Measurements from ENCODE around the gene SCYGR3. TPM values are rescaled to one million over a fixed set of nuclear protein-coding genes. Genes with fewer than 3 reads are reported as not detected.

Gene SCYGR3, protein sequence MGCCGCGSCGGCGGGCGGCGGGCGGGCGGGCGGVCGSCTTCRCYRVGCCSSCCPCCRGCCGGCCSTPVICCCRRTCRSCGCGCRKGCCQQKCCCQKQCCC
- not detected for total RNA-seq

DNA sequence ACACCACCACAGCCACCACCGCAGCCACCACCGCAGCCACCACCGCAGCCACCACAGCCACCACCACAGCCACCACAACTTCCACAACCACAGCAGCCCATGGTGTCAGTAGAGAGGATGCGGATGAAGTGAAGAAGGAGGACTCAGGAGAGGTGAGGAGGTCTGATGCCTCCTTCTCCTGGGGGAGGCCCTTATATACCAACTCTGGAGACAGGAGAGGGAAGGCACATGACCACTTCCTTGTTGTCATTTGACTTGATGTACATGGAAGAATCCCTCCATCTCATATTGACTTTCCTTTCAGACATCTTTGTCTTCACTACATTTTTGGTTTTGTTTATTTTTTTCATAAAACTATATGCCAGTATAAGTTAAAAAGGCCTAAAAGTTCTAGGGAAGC is at the start of gene SCYGR3:
TSS of gene SCYGR3 (minus strand) at position 101 of the 400 bp plus-strand sequence. CDS start at position 101, 0 bp downstream.
- WGBS, 2 donors = 92 to 100% methylated on average over 4 of the region's 4 CpGs
- Histone ChIP-seq H3K4me1 (peaks cover 0 to 5% (median 0%) of the 10 kb centered on the region in 4 donors), H3K4me3 (no peak within 1 kb of the TSS), H3K36me3 (no peaks in the 10 kb centered on the region), H3K9me3 (no peaks in the 10 kb centered on the region), H3K27me3 (no peaks in the 10 kb centered on the region), H3K27ac (no peak within 1 kb of the TSS)
- ATAC-seq (ENCODE audit: low FRiP score in 2 of 2) (no peak), DNase-seq (no peak)
- TF ChIP-seq POLR2AphosphoS5 (IDR thresholded peaks at IDR 0.05) = no peak
- no peak for TF ChIP-seq POLR2A (IDR thresholded peaks at IDR 0.05)
- TF ChIP-seq, protein P1, sequence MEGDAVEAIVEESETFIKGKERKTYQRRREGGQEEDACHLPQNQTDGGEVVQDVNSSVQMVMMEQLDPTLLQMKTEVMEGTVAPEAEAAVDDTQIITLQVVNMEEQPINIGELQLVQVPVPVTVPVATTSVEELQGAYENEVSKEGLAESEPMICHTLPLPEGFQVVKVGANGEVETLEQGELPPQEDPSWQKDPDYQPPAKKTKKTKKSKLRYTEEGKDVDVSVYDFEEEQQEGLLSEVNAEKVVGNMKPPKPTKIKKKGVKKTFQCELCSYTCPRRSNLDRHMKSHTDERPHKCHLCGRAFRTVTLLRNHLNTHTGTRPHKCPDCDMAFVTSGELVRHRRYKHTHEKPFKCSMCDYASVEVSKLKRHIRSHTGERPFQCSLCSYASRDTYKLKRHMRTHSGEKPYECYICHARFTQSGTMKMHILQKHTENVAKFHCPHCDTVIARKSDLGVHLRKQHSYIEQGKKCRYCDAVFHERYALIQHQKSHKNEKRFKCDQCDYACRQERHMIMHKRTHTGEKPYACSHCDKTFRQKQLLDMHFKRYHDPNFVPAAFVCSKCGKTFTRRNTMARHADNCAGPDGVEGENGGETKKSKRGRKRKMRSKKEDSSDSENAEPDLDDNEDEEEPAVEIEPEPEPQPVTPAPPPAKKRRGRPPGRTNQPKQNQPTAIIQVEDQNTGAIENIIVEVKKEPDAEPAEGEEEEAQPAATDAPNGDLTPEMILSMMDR (IDR thresholded peaks at IDR 0.05) = no peak
- no peak for TF ChIP-seq EP300 (IDR thresholded peaks at IDR 0.05)

DNA sequence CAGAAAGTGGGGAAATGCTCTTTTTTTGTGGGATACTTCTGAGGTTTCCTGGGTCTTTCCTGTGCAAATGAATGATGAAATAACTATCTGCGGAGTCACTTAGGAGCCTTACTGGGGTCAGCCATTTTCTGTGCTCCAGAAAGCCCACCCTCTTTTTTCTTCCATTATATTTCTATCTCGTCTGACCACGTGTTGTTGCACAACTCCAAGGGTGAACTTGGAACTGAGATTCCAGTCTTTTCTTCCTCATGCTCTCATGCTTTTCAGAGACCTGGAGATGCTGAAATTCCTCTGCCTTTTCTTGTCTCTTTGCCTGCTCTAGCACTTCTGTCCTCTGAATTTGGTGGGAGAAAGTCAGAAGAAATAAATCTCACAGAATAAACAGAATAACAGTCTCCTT is 47.2 kb upstream of the SCYGR3 start:
- TF ChIP-seq EP300 (IDR thresholded peaks at IDR 0.05) = no peak
- no peak for TF ChIP-seq POLR2AphosphoS5 (IDR thresholded peaks at IDR 0.05)
- no peak for TF ChIP-seq POLR2A (IDR thresholded peaks at IDR 0.05)
- TF ChIP-seq, protein P1 (IDR thresholded peaks at IDR 0.05) = no peak
- Histone ChIP-seq H3K9me3 (no peaks in the 10 kb centered on the region), H3K4me1 (peaks cover 0 to 7% (median 0%) of the 10 kb centered on the region in 4 donors), H3K27ac (no peak overlapping the region), H3K36me3 (no peaks in the 10 kb centered on the region), H3K27me3 (no peaks in the 10 kb centered on the region), H3K4me3 (no peak overlapping the region)
- DNase-seq (no peak), ATAC-seq (ENCODE audit: low FRiP score in 2 of 2) (no peak)
- 32 to 40% methylated on average over 3 of the region's 3 CpGs for WGBS, 2 donors

DNA sequence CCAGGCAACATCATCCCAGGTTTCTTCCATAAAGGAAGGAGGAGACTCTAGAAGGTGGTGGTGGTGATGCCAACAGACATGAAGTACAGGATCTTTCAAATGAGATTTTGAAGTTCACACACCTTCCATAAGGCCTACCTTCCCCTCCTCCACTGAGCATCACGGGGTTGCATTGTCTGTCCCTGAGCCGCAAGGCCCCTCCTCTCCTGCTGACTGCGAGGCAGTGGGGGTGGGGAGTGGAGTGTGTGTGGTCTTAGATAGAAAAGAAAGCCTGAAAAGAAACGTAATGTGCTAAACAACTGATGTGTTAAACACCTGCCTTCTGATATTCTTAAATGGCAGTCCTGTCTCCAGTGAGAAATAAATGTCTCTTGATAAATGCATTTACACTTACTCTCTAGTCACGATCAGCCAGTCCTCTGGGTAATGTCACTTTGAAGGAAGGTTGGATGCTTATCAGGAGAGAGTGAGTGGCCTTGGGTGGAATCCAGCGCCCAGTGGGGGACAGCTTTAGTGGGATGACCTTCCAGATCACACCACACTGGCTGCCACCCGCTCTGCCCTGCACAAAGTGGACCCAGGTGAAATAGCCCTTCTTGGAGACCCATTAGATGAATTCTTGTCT is 46.5 kb upstream of the SCYGR3 start:
- H3K9me3 ChIP-seq = no peaks in the 10 kb centered on the region
- ATAC-seq (ENCODE audit: low FRiP score in 2 of 2) = no peak
- 59 to 62% methylated on average over 7 of the region's 7 CpGs for WGBS, 2 donors
- H3K27ac ChIP-seq = no peak overlapping the region
- no peak for DNase-seq
- TF ChIP-seq EP300 (IDR thresholded peaks at IDR 0.05) = no peak
- no peak for TF ChIP-seq POLR2A (IDR thresholded peaks at IDR 0.05)
- TF ChIP-seq, protein P1 (IDR thresholded peaks at IDR 0.05) = no peak
- TF ChIP-seq POLR2AphosphoS5 (IDR thresholded peaks at IDR 0.05) = no peak
- no peaks in the 10 kb centered on the region for H3K27me3 ChIP-seq
- no peak overlapping the region for H3K4me3 ChIP-seq
- no peaks in the 10 kb centered on the region for H3K36me3 ChIP-seq
- H3K4me1 ChIP-seq = peaks cover 0 to 7% (median 0%) of the 10 kb centered on the region in 4 donors

DNA sequence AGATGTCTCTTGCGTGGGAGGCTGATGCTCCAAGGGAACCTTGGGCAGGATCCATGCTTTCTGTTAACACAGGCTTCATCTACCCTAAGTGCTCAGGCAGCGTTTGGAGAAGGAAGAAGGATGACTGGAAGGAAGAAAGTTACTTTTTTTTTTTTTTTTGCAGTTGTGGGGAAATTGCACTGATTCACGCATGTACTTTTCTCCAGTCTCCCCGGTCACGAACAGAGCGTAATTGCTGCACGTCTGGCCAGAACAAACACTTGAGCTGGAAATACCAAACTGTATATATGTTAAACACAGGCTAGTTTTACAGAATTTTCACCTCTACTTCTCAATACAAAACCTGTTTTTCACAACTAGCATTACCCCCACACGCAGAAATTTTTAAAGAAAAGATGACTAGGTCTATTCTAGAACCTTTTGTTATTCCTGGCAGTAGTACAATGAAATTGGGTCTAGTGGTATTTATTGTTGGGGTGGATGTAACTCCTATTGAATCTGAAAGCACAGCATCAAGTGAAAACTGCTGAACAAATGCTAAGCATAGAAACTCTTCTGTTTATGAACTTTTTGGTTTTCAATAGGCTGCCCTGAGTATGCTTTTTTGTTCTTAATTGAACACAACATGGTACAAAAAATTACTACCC is 42.7 kb upstream of the SCYGR3 start:
- ATAC-seq (ENCODE audit: low FRiP score in 2 of 2) (peak in 1 of 2 donors; percentile 25), DNase-seq (no peak)
- Histone ChIP-seq H3K9me3 (no peaks in the 10 kb centered on the region), H3K36me3 (no peaks in the 10 kb centered on the region), H3K27me3 (no peaks in the 10 kb centered on the region), H3K27ac (no peak overlapping the region), H3K4me1 (peaks cover 0 to 7% (median 0%) of the 10 kb centered on the region in 4 donors), H3K4me3 (no peak overlapping the region)
- 65 to 69% methylated on average over 8 of the region's 8 CpGs for WGBS, 2 donors
- TF ChIP-seq, protein P1 (IDR thresholded peaks at IDR 0.05) = no peak
- no peak for TF ChIP-seq EP300 (IDR thresholded peaks at IDR 0.05)
- no peak for TF ChIP-seq POLR2A (IDR thresholded peaks at IDR 0.05)
- no peak for TF ChIP-seq POLR2AphosphoS5 (IDR thresholded peaks at IDR 0.05)

All from upper lobe of left lung (tissue), 6 donors.